GM23338 (cell line): ENCODE results near the gene TMEM245. TPM values are rescaled to one million over a fixed set of nuclear protein-coding genes. Genes with fewer than 3 reads are reported as not detected.

ENCODE experiments used
- ATAC-seq: fragments of 200-7000 bp; cut with Tn5 transposase; 3 replicates; pipeline ENCODE4 v1.9.1; 2020
- DNase-seq: peaks from one replicate; pipeline ENCODE4 v3.0.0-alpha.2; 2015; ENCODE audit warnings: low spot score
- H2AFZ ChIP-seq: fragments of 200-600 bp; sonication (generic); 2 replicates; pipeline ENCODE4 v1.8.0; 2016; ENCODE audit warnings: antibody characterized with exemption, mild to moderate bottlenecking, moderate library complexity
- H3F3A ChIP-seq: fragments of 200-600 bp; sonication (generic); replicated peaks from 2 replicates; pipeline ENCODE4 v1.8.0; 2017; ENCODE audit warnings: antibody characterized with exemption, mixed run types, low read depth
- H3K27ac ChIP-seq: fragments of 200-600 bp; sonication (generic); 2 replicates; pipeline ENCODE4 v1.6.1; 2016; ENCODE audit warnings: low read depth
- H3K27me3 ChIP-seq: fragments of 200-600 bp; sonication (generic); 2 replicates; pipeline ENCODE4 v1.8.0; 2016; ENCODE audit warnings: mild to moderate bottlenecking, mixed run types, moderate library complexity; ENCODE audit not compliant: insufficient read depth
- H3K36me3 ChIP-seq: fragments of 200-600 bp; sonication (generic); 2 replicates; pipeline ENCODE4 v1.8.0; 2016; ENCODE audit warnings: mild to moderate bottlenecking; ENCODE audit not compliant: insufficient read depth
- H3K4me1 ChIP-seq: fragments of 200-600 bp; sonication (generic); 2 replicates; pipeline ENCODE4 v1.8.0; 2016; ENCODE audit warnings: mild to moderate bottlenecking, moderate library complexity; ENCODE audit not compliant: insufficient read depth
- H3K4me2 ChIP-seq: fragments of 200-600 bp; sonication (generic); 2 replicates; pipeline ENCODE4 v1.7.1; 2017; ENCODE audit warnings: mixed run types
- H3K4me3 ChIP-seq: fragments of 200-600 bp; sonication (generic); 2 replicates; pipeline ENCODE4 v1.6.1; 2016; ENCODE audit warnings: mixed run types
- H3K79me2 ChIP-seq: fragments of 200-600 bp; sonication (generic); replicated peaks from 2 replicates; pipeline ENCODE4 v1.8.0; 2017; ENCODE audit warnings: mild to moderate bottlenecking; ENCODE audit not compliant: insufficient read depth
- H3K9me2 ChIP-seq: fragments of 200-600 bp; sonication (generic); 2 replicates; pipeline ENCODE4 v1.8.0; 2017; ENCODE audit not compliant: insufficient read depth
- H4K20me1 ChIP-seq: fragments of 200-600 bp; sonication (generic); replicated peaks from 2 replicates; pipeline ENCODE4 v1.8.0; 2017; ENCODE audit warnings: mild to moderate bottlenecking; ENCODE audit not compliant: insufficient read depth
- H3K27ac Mint-ChIP-seq: 2 replicates; pipeline ENCODE4 v1.8.0; 2020; ENCODE audit warnings: inconsistent platforms, mild to moderate bottlenecking, moderate library complexity, mixed read lengths
- H3K27me3 Mint-ChIP-seq: 3 replicates; pipeline ENCODE4 v1.8.0; 2022; ENCODE audit warnings: low read depth, mild to moderate bottlenecking, moderate library complexity, mixed read lengths, inconsistent platforms; ENCODE audit not compliant: insufficient read depth, poor library complexity
- H3K36me3 Mint-ChIP-seq: 3 replicates; pipeline ENCODE4 v1.8.0; 2021; ENCODE audit warnings: low read depth, mild to moderate bottlenecking, inconsistent platforms, moderate library complexity, mixed read lengths
- H3K4me1 Mint-ChIP-seq: 3 replicates; pipeline ENCODE4 v1.8.0; 2020; ENCODE audit warnings: mild to moderate bottlenecking, inconsistent platforms, mixed read lengths
- H3K4me3 Mint-ChIP-seq: 3 replicates; pipeline ENCODE4 v1.8.0; 2021; ENCODE audit warnings: moderate library complexity, mild to moderate bottlenecking, inconsistent platforms, mixed read lengths
- H3K9me3 Mint-ChIP-seq: 3 replicates; pipeline ENCODE4 v1.8.0; 2020; ENCODE audit warnings: moderate library complexity, mild to moderate bottlenecking, inconsistent platforms, mixed read lengths
- ETS1 ChIP-seq: IDR thresholded peaks from 2 replicates; pipeline ENCODE4 v1.6.1; 2016; ENCODE audit warnings: antibody characterized with exemption
- EZH2phosphoT487 ChIP-seq: fragments of 200-600 bp; sonication (generic); IDR thresholded peaks from one replicate; pipeline ENCODE4 v1.8.1; 2018; ENCODE audit warnings: antibody characterized with exemption; ENCODE audit not compliant: unreplicated experiment
- JUNB ChIP-seq: IDR thresholded peaks from one replicate; pipeline ENCODE4 v1.6.1; 2016; ENCODE audit warnings: antibody characterized with exemption; ENCODE audit not compliant: unreplicated experiment
- ZNF114 ChIP-seq: fragments of 250-450 bp; sonication (Bioruptor Pico); IDR thresholded peaks from 2 replicates; pipeline ENCODE4 v1.5.0; 2020; ENCODE audit warnings: mild to moderate bottlenecking, moderate library complexity
- polyA plus RNA-seq: library from polyadenylated mRNA; unstranded; fragments of >200 nt; fragmentation: Nextera tagmentation; extraction: Ambion mirVana; gene quantifications from 2 replicates; pipeline ENCODE4 v1.2.1, GENCODE V29; 2016
- total RNA-seq: library from RNA; depleted of rRNA; stranded (reverse); fragments of >200 nt; shearing (Covaris generic); gene quantifications from 2 replicates; pipeline ENCODE4 v1.2.3, GENCODE V29; 2014
- TF ChIP-seq, protein P1 (sequence below): IDR thresholded peaks from one replicate; pipeline ENCODE4 v1.6.1; 2018; ENCODE audit warnings: antibody characterized with exemption; ENCODE audit not compliant: unreplicated experiment

Gene TMEM245
- total and polyA plus RNA-seq, 2 experiments from 2014 or later: 17.3 to 64.1 TPM

GRCh38 chr9:109083813-109084405 lies 35.8 kb downstream of the TMEM245 start:
- no peak overlapping the region for H2AFZ ChIP-seq
- no peak for DNase-seq
- no peaks in the 10 kb centered on the region for H3K27me3 ChIP-seq
- H3K9me2 ChIP-seq: no peaks in the 10 kb centered on the region
- peaks cover 33% of the 10 kb centered on the region for H3K36me3 Mint-ChIP-seq
- ATAC-seq: no peak
- no peak overlapping the region for H3K27ac Mint-ChIP-seq
- peaks cover 23% of the 10 kb centered on the region for H3K36me3 ChIP-seq
- no peak overlapping the region for H3K4me3 ChIP-seq
- no peaks in the 10 kb centered on the region for H3K4me1 Mint-ChIP-seq
- TF ChIP-seq ZNF114 (CRISPR knock-in tag): no peak
- TF ChIP-seq, protein P1, sequence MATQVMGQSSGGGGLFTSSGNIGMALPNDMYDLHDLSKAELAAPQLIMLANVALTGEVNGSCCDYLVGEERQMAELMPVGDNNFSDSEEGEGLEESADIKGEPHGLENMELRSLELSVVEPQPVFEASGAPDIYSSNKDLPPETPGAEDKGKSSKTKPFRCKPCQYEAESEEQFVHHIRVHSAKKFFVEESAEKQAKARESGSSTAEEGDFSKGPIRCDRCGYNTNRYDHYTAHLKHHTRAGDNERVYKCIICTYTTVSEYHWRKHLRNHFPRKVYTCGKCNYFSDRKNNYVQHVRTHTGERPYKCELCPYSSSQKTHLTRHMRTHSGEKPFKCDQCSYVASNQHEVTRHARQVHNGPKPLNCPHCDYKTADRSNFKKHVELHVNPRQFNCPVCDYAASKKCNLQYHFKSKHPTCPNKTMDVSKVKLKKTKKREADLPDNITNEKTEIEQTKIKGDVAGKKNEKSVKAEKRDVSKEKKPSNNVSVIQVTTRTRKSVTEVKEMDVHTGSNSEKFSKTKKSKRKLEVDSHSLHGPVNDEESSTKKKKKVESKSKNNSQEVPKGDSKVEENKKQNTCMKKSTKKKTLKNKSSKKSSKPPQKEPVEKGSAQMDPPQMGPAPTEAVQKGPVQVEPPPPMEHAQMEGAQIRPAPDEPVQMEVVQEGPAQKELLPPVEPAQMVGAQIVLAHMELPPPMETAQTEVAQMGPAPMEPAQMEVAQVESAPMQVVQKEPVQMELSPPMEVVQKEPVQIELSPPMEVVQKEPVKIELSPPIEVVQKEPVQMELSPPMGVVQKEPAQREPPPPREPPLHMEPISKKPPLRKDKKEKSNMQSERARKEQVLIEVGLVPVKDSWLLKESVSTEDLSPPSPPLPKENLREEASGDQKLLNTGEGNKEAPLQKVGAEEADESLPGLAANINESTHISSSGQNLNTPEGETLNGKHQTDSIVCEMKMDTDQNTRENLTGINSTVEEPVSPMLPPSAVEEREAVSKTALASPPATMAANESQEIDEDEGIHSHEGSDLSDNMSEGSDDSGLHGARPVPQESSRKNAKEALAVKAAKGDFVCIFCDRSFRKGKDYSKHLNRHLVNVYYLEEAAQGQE: no peak
- no peaks in the 10 kb centered on the region for H3K4me1 ChIP-seq
- H3F3A ChIP-seq: no peaks in the 10 kb centered on the region; the same call in 1 of the 2 replicates
- no peaks in the 10 kb centered on the region for H3K27me3 Mint-ChIP-seq
- H3K79me2 ChIP-seq: peaks cover 21% of the 10 kb centered on the region; the same call in 1 of the 2 replicates
- H4K20me1 ChIP-seq: peaks cover 10% of the 10 kb centered on the region
- H3K9me3 Mint-ChIP-seq: no peaks in the 10 kb centered on the region
- H3K4me2 ChIP-seq: no peak overlapping the region
- H3K27ac ChIP-seq: no peak overlapping the region
- H3K4me3 Mint-ChIP-seq: no peak overlapping the region

DNA sequence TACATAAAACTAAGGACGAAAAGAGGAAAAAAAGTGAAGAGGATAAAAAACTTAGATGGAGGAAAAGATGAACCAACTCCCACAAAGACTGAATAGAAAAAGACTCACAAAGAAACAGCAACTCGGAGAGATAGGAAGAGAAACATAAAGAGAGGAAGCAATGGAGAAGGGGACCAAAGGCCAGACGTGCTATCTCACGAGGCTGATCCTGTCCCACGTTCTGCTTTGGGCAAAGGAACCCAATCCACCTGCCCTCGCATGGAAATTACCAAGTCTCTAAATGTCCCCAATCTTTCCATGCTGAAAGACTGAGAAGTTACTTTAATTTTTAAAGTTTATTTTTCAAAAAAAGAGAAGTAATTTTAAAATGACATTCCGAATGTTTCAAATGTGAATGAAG lies 36.6 kb downstream of the TMEM245 start:
- Mint-ChIP-seq H3K27ac (peak overlapping the region; percentile 28; the same call in 1 of the 2 replicates), H3K36me3 (peaks cover 33% of the 10 kb centered on the region), H3K27me3 (no peaks in the 10 kb centered on the region), H3K4me1 (no peaks in the 10 kb centered on the region), H3K9me3 (no peaks in the 10 kb centered on the region), H3K4me3 (no peak overlapping the region)
- Histone ChIP-seq H3K4me2 (no peak overlapping the region), H3K4me1 (no peaks in the 10 kb centered on the region), H3K27me3 (no peaks in the 10 kb centered on the region), H3K27ac (no peak overlapping the region), H3K36me3 (peaks cover 30% of the 10 kb centered on the region), H3K9me2 (no peaks in the 10 kb centered on the region), H3F3A (no peaks in the 10 kb centered on the region; the same call in 1 of the 2 replicates), H4K20me1 (peaks cover 10% of the 10 kb centered on the region), H2AFZ (no peak overlapping the region), H3K4me3 (no peak overlapping the region), H3K79me2 (peaks cover 21% of the 10 kb centered on the region; the same call in 1 of the 2 replicates)
- DNase-seq: no peak
- ATAC-seq: no peak
- TF ChIP-seq, protein P1: no peak
- no peak for TF ChIP-seq JUNB
- TF ChIP-seq EZH2phosphoT487: no peak
- no peak for TF ChIP-seq ETS1
- no peak for TF ChIP-seq ZNF114 (CRISPR knock-in tag)
